HG03558 (cell line): ENCODE measurements around the gene PRKACA.

Experiments used
- ATAC-seq: cut with Tn5 transposase; IDR thresholded peaks from one replicate; pipeline ENCODE4 v1.9.1; 2021; ENCODE audit warnings: moderate number of reproducible peaks; ENCODE audit not compliant: unreplicated experiment; ENCODE audit errors: extremely low read depth

PRKACA gene

GRCh38 chr19:14073925-14074838, 43.4 kb downstream of the PRKACA start:
- ATAC-seq = no peak

GRCh38 chr19:14073261-14073924, 44.2 kb downstream of the PRKACA start:
- peak; percentile 42 for ATAC-seq

GRCh38 chr19:14072535-14073260, 44.9 kb downstream of the PRKACA start, which contains the start of gene MISP3:
TSS of gene MISP3 (plus strand) at chr19:14072786. CDS start at chr19:14073310, 524 bp downstream.
- ATAC-seq = no peak

GRCh38 chr19:14070268-14071050, 47.1 kb downstream of the PRKACA start:
- ATAC-seq = no peak

GRCh38 chr19:14066134-14066533, 51.4 kb downstream of the PRKACA start:
- ATAC-seq = no peak

GRCh38 chr19:14063105-14063504, 54.5 kb downstream of the PRKACA start:
- no peak for ATAC-seq

- no peak for ATAC-seq
Measured at GRCh38 chr19:14062558-14062855, 55.1 kb downstream of the PRKACA start.

- no peak for ATAC-seq
Measured at GRCh38 chr19:14061751-14062557, 55.6 kb downstream of the PRKACA start, which contains the start of gene PALM3. TSS of gene PALM3 (minus strand) at chr19:14062076. CDS start at chr19:14061980, 96 bp downstream.

- no peak for ATAC-seq
Measured at GRCh38 chr19:14061081-14061749, 56.3 kb downstream of the PRKACA start.

GRCh38 chr19:14059652-14060155, 57.9 kb downstream of the PRKACA start:
- no peak for ATAC-seq

GRCh38 chr19:14059093-14059480, 58.5 kb downstream of the PRKACA start:
- ATAC-seq = no peak

- no peak for ATAC-seq
Measured at GRCh38 chr19:14058182-14059092, 59.1 kb downstream of the PRKACA start.

GRCh38 chr19:14056741-14057356, 60.7 kb downstream of the PRKACA start:
- ATAC-seq = no peak

GRCh38 chr19:14056069-14056666, 61.4 kb downstream of the PRKACA start:
- ATAC-seq = no peak

GRCh38 chr19:14055396-14055795, 62.2 kb downstream of the PRKACA start:
- no peak for ATAC-seq

- no peak for ATAC-seq
Measured at GRCh38 chr19:14054721-14055120, 62.8 kb downstream of the PRKACA start.

GRCh38 chr19:14054099-14054498, 63.5 kb downstream of the PRKACA start:
- no peak for ATAC-seq
